ENCODE results near the gene IFNAR2. TPM values are rescaled to one million over a fixed set of nuclear protein-coding genes. Genes with fewer than 3 reads are reported as not detected.
A peak's percentile ranks its signal among the peaks of the same experiment; 100 is the strongest.

The IFNAR2 gene
- total RNA-seq, 6 donors from 2014 or later = 10.5 to 36.0 (median 22.3) TPM

GRCh38 chr21:33199516-33200217, 30.1 kb upstream of the IFNAR2 start:
- Histone ChIP-seq H3K9me3 (no peaks in the 10 kb centered on the region), H3K27me3 (no peaks in the 10 kb centered on the region), H3K4me3 (no peak overlapping the region), H3K4me1 (peaks cover 50 to 58% (median 51%) of the 10 kb centered on the region in 4 donors), H3K27ac (peak overlapping the region; percentile 65 to 78 (median 71)), H3K36me3 (no peaks in the 10 kb centered on the region)
- peak in 1 of 2 donors; percentile 86 for DNase-seq
- ATAC-seq (ENCODE audit: low FRiP score in 2 of 2) = peak; percentile 78 to 87
- WGBS, 2 donors = 16 to 22% methylated on average over 7 to 8 of the region's 8 CpGs
- no peak for TF ChIP-seq POLR2A (IDR thresholded peaks at IDR 0.05)
- TF ChIP-seq CTCF (IDR thresholded peaks at IDR 0.05) = peak; percentile 67 to 91 (median 84)
- TF ChIP-seq POLR2AphosphoS5 (IDR thresholded peaks at IDR 0.05) = peak in 1 of 2 donors; percentile 57
- no peak for TF ChIP-seq EP300 (IDR thresholded peaks at IDR 0.05)

- no peaks in the 10 kb centered on the region for H3K27me3 ChIP-seq
- no peaks in the 10 kb centered on the region for H3K9me3 ChIP-seq
- H3K36me3 ChIP-seq = no peaks in the 10 kb centered on the region
- H3K27ac ChIP-seq = peak overlapping the region; percentile 26 to 77 (median 60)
- H3K4me3 ChIP-seq = no peak overlapping the region
- TF ChIP-seq POLR2A (IDR thresholded peaks at IDR 0.05) (no peak), EP300 (IDR thresholded peaks at IDR 0.05) (peak in 1 of 4 donors; percentile 36), POLR2AphosphoS5 (IDR thresholded peaks at IDR 0.05) (peak in 1 of 2 donors; percentile 36), CTCF (IDR thresholded peaks at IDR 0.05) (no peak)
- peaks cover 47 to 57% (median 51%) of the 10 kb centered on the region in 4 donors for H3K4me1 ChIP-seq
- peak in 1 of 2 donors; percentile 60 for DNase-seq
- no peak for ATAC-seq (ENCODE audit: low FRiP score in 2 of 2)
- WGBS, 2 donors = 65 to 68% methylated on average over 3 to 4 of the region's 4 CpGs
Measured at GRCh38 chr21:33201956-33202355, 27.8 kb upstream of the IFNAR2 start.

GRCh38 chr21:33202464-33203363, 27.0 kb upstream of the IFNAR2 start:
- Histone ChIP-seq H3K27me3 (no peaks in the 10 kb centered on the region), H3K4me1 (peaks cover 39 to 49% (median 44%) of the 10 kb centered on the region in 4 donors), H3K9me3 (no peaks in the 10 kb centered on the region), H3K4me3 (no peak overlapping the region), H3K36me3 (no peaks in the 10 kb centered on the region), H3K27ac (peak overlapping the region; percentile 69 to 77 (median 70))
- ATAC-seq (ENCODE audit: low FRiP score in 2 of 2) (no peak), DNase-seq (no peak)
- TF ChIP-seq CTCF (IDR thresholded peaks at IDR 0.05) (no peak), POLR2AphosphoS5 (IDR thresholded peaks at IDR 0.05) (no peak), EP300 (IDR thresholded peaks at IDR 0.05) (no peak), POLR2A (IDR thresholded peaks at IDR 0.05) (no peak)
- 79 to 88% methylated on average over 16 of the region's 16 CpGs for WGBS, 2 donors

- DNase-seq (no peak), ATAC-seq (ENCODE audit: low FRiP score in 2 of 2) (no peak)
- Histone ChIP-seq H3K4me3 (no peak overlapping the region), H3K27ac (peak overlapping the region; percentile 69 to 77 (median 70)), H3K9me3 (no peaks in the 10 kb centered on the region), H3K4me1 (peaks cover 33 to 43% (median 38%) of the 10 kb centered on the region in 4 donors), H3K27me3 (no peaks in the 10 kb centered on the region), H3K36me3 (no peaks in the 10 kb centered on the region)
- TF ChIP-seq POLR2A (IDR thresholded peaks at IDR 0.05) (no peak), POLR2AphosphoS5 (IDR thresholded peaks at IDR 0.05) (no peak), CTCF (IDR thresholded peaks at IDR 0.05) (no peak), EP300 (IDR thresholded peaks at IDR 0.05) (no peak)
- WGBS, 2 donors = 63 to 71% methylated on average over 5 of the region's 5 CpGs
Measured at GRCh38 chr21:33203371-33203724, 26.4 kb upstream of the IFNAR2 start.
